HCT116 (cell line): Measurements from ENCODE around the gene TMTC4. TPM values are rescaled to one million over a fixed set of nuclear protein-coding genes. Genes with fewer than 3 reads are reported as not detected.

Experiments
- ATAC-seq: fragments of 200-7000 bp; cut with Tn5 transposase; 2 replicates; pipeline ENCODE4 v1.9.1; 2020; ENCODE audit warnings: mild to moderate bottlenecking, moderate library complexity
- Bru-seq: library from RNA; stranded (reverse); fragments of 400-500 nt; gene quantifications from one replicate; lab custom pipeline; 2021; lab: Mats Ljungman, UMichigan
- BruChase-seq, 2 experiments: library from RNA; stranded (reverse); fragments of 400-500 nt; gene quantifications; one replicate each; lab custom pipeline; 2021; lab: Mats Ljungman, UMichigan
- BruUV-seq: library from RNA; stranded (reverse); fragments of 400-500 nt; replicated peaks from 2 replicates; lab custom pipeline; 2021; lab: Mats Ljungman, UMichigan
- CTCF ChIA-PET: fragments of 300-600 bp; sonication (Branson Sonifier 250); formaldehyde crosslinking; loops from one replicate; lab custom pipeline; 2021; ENCODE audit warnings: antibody characterized with exemption; lab: Charles Lee
- POLR2A ChIA-PET: fragments of 300-600, 350-600 bp; sonication (Branson Sonifier 250); formaldehyde crosslinking; loops from one replicate; lab custom pipeline; 2021; ENCODE audit warnings: antibody characterized with exemption; lab: Charles Lee
- RAD21 ChIA-PET, 2 experiments: fragments of 300-600 bp; sonication (Branson Sonifier 250); formaldehyde crosslinking; loops; one replicate each; lab custom pipeline; 2023; ENCODE audit warnings: low total read pairs in 2 of 2; ENCODE audit not compliant: uncharacterized antibody in 2 of 2, unreplicated experiment in 2 of 2, low non-redundant PET in 1 of 2; lab: Charles Lee
- DNase-seq: peaks from one replicate; pipeline ENCODE4 v3.0.0-alpha.2; 2010; ENCODE audit warnings: low read depth, low spot score
- H2AFZ ChIP-seq: fragments of 200-600 bp; shearing (Covaris generic), sonication (generic); 2 replicates; pipeline ENCODE4 v1.6.1; 2017; ENCODE audit warnings: low read depth, mixed run types, mixed read lengths, antibody characterized with exemption, low read length; ENCODE audit not compliant: poor library complexity, severe bottlenecking
- H3K27ac ChIP-seq: 2 replicates; pipeline ENCODE4 v1.5.1; 2012; ENCODE audit warnings: low read depth, low read length
- H3K27me3 ChIP-seq: fragments of 200-600 bp; sonication (generic); 2 replicates; pipeline ENCODE4 v1.6.1; 2016; ENCODE audit warnings: mixed run types, low read length, mixed read lengths; ENCODE audit not compliant: insufficient read depth
- H3K36me3 ChIP-seq, 2 experiments: fragments of 200-500 bp in 1 of 2; fragments of 200-600 bp in 1 of 2; sonication (Bioruptor generic) in 1 of 2; sonication (generic) in 1 of 2; 2 replicates each; pipeline versions ENCODE4 v1.5.1 to v1.6.1; 2014 to 2016; ENCODE audit warnings: low read length in 2 of 2, inconsistent platforms in 1 of 2, mixed read lengths in 1 of 2, mixed run types in 1 of 2; ENCODE audit not compliant: insufficient read depth in 2 of 2, control insufficient read depth in 1 of 2
- H3K4me1 ChIP-seq, 2 experiments: fragments of 200-600 bp in 1 of 2; sonication (generic) in 1 of 2; 2 replicates each; pipeline versions ENCODE4 v1.5.1 to v1.6.1; 2012 to 2017; ENCODE audit warnings: low read length in 2 of 2, inconsistent platforms in 1 of 2, mild to moderate bottlenecking in 1 of 2, mixed read lengths in 1 of 2, mixed run types in 1 of 2, moderate library complexity in 1 of 2; ENCODE audit not compliant: insufficient read depth in 2 of 2, control insufficient read depth in 1 of 2
- H3K4me2 ChIP-seq: fragments of 200-600 bp; sonication (generic); 2 replicates; pipeline ENCODE4 v1.6.1; 2017; ENCODE audit warnings: mixed run types, low read length, mixed read lengths
- H3K4me3 ChIP-seq, 2 experiments: fragments of 200-600 bp in 1 of 2; sonication (generic) in 1 of 2; replicated peaks in 1 of 2; 2 replicates each; pipeline ENCODE4 v1.5.1; 2011 to 2016; ENCODE audit warnings: low read length in 2 of 2, control low read depth in 1 of 2, low read depth in 1 of 2, mild to moderate bottlenecking in 1 of 2, mixed read lengths in 1 of 2, mixed run types in 1 of 2
- H3K79me2 ChIP-seq: fragments of 200-600 bp; sonication (generic); 2 replicates; pipeline ENCODE4 v1.6.1; 2017; ENCODE audit warnings: mild to moderate bottlenecking, mixed run types, low read length, moderate library complexity, mixed read lengths; ENCODE audit not compliant: insufficient read depth
- H3K9ac ChIP-seq: fragments of 200-600 bp; sonication (generic); 2 replicates; pipeline ENCODE4 v1.6.1; 2016; ENCODE audit warnings: low read length, mixed read lengths
- H3K9me2 ChIP-seq: fragments of 200-600 bp; sonication (generic), shearing (Covaris generic); 2 replicates; pipeline ENCODE4 v1.6.1; 2017; ENCODE audit warnings: mixed run types, mild to moderate bottlenecking, moderate library complexity; ENCODE audit not compliant: insufficient read depth
- H3K9me3 ChIP-seq, 2 experiments: fragments of 200-500 bp in 1 of 2; fragments of 200-600 bp in 1 of 2; sonication (Bioruptor generic) in 1 of 2; sonication (generic) in 1 of 2; 2 replicates each; pipeline ENCODE4 v1.6.1; 2014 to 2017; ENCODE audit warnings: low read length in 2 of 2, mixed read lengths in 2 of 2, inconsistent platforms in 1 of 2, low read depth in 1 of 2, mild to moderate bottlenecking in 1 of 2, mixed run types in 1 of 2, moderate library complexity in 1 of 2; ENCODE audit not compliant: control insufficient read depth in 1 of 2, insufficient read depth in 1 of 2
- H4K20me1 ChIP-seq: fragments of 200-600 bp; sonication (generic), shearing (Covaris generic); 2 replicates; pipeline ENCODE4 v1.6.1; 2017; ENCODE audit warnings: mixed run types, mild to moderate bottlenecking, moderate library complexity; ENCODE audit not compliant: insufficient read depth
- ATF3 ChIP-seq: IDR thresholded peaks from 2 replicates; pipeline ENCODE4 v1.6.1; 2012
- CTCF ChIP-seq, 3 experiments: fragments of 200-600 bp in 1 of 3; sonication (generic) in 1 of 3; IDR thresholded peaks in 2 of 3; conservative IDR thresholded peaks in 1 of 3; 2 replicates each; pipeline ENCODE4 v1.5.1; 2012 to 2017; ENCODE audit warnings: low read depth in 2 of 3, low read length in 2 of 3, antibody characterized with exemption in 1 of 3, borderline replicate concordance in 1 of 3, control low read depth in 1 of 3, mild to moderate bottlenecking in 1 of 3, mixed read lengths in 1 of 3, mixed run types in 1 of 3, moderate library complexity in 1 of 3; ENCODE audit not compliant: insufficient read depth in 1 of 3
- EZH2 ChIP-seq: fragments of 200-600 bp; sonication (generic); IDR thresholded peaks from 2 replicates; pipeline ENCODE4 v1.6.1; 2017; ENCODE audit warnings: antibody characterized with exemption, mixed run types
- MAX ChIP-seq: IDR thresholded peaks from 2 replicates; pipeline ENCODE4 v1.6.1; 2012
- RAD21 ChIP-seq: IDR thresholded peaks from 2 replicates; pipeline ENCODE4 v1.6.1; 2012; ENCODE audit warnings: low read depth, mild to moderate bottlenecking
- SIN3A ChIP-seq: IDR thresholded peaks from 2 replicates; pipeline ENCODE4 v1.6.1; 2012; ENCODE audit warnings: low read depth
- SP1 ChIP-seq: IDR thresholded peaks from 2 replicates; pipeline ENCODE4 v1.6.1; 2012; ENCODE audit warnings: low read depth
- TCF7L2 ChIP-seq: IDR thresholded peaks from 2 replicates; pipeline ENCODE4 v1.7.0; 2011; ENCODE audit warnings: borderline replicate concordance, inconsistent platforms; ENCODE audit not compliant: insufficient read depth, insufficient read length; ENCODE audit errors: extremely low read depth
- ZFX ChIP-seq: fragments of 450-650 bp; IDR thresholded peaks from 2 replicates; pipeline ENCODE4 v1.6.1; 2017
- intact Hi-C: fragments of 100-400 bp; cut with micrococcal nuclease; formaldehyde crosslinking; loops from 2 replicates; pipeline ENCODE4 v1.10.0; 2022
- long read RNA-seq: library from polyadenylated mRNA; unstranded; transcript quantifications from one replicate; pipeline ENCODE4 v2.0.0, GENCODE V29; 2021; ENCODE audit not compliant: unreplicated experiment
- polyA plus RNA-seq: library from polyadenylated mRNA; unstranded; fragments of >200 nt; gene quantifications from 2 replicates; pipeline ENCODE4 v1.2.1, GENCODE V29; 2012; ENCODE audit warnings: missing spikeins
- total RNA-seq: library from RNA; stranded (reverse); gene quantifications from one replicate; pipeline ENCODE4 v1.2.1, GENCODE V29; 2021; ENCODE audit not compliant: unreplicated experiment

TMTC4 gene
- total RNA-seq (23.6 TPM), Bru-seq, nascent RNA (percentile 65 among the genes with signal in this experiment), BruChase-seq, experiment 1, labeled RNA remaining after a 6-hour chase (percentile 57 among the genes with signal in this experiment), BruChase-seq, experiment 2, labeled RNA remaining after a 2-hour chase (percentile 59 among the genes with signal in this experiment)
- polyA plus RNA-seq: 8.3 and 11.5 TPM in 2 replicates
- long read RNA-seq, transcript TMTC4-202 (19 exons, 3,602 nt): major isoform, 8 of 58 reads
- long read RNA-seq, partial matches to known transcripts: 22 of 58 reads
- long read RNA-seq, other reads (novel, unspliced or antisense): 22 of 58 reads

GRCh38 chr13:100674572-100674871 lies at the start of gene TMTC4:
Gene TMTC4 (minus strand): TSS chr13:100674795. CDS start chr13:100670362, 4,433 bp downstream.
- ChIA-PET POLR2A (no interaction called here), CTCF (interaction anchor here (0.8 to 1.5 kb wide), 3 partner anchors 10 to 1019 kb away, joined by 3 to 5 read pairs (median 4); no protein-coding TSS in a partner anchor), RAD21 (no interaction called here)
- Histone ChIP-seq H3K27ac (peak within 1 kb of the TSS; percentile 94), H3K79me2 (peaks cover 22% of the 10 kb centered on the region), H3K9me2 (no peaks in the 10 kb centered on the region), H3K4me3 (peak within 1 kb of the TSS; percentile 67 to 80), H3K4me2 (peak within 1 kb of the TSS; percentile 100), H3K36me3 (0 out of 4 replicates have a peak, but pooled peaks cover 0 to 4% of the 10 kb centered on the region in 2 experiments), H3K27me3 (no peaks in the 10 kb centered on the region), H3K9ac (peak within 1 kb of the TSS; percentile 76), H4K20me1 (no peaks in the 10 kb centered on the region), H3K4me1 (peaks cover 15 to 18% of the 10 kb centered on the region in 2 experiments), H3K9me3 (no peaks in the 10 kb centered on the region), H2AFZ (no peak within 1 kb of the TSS)
- TF ChIP-seq ZFX (peak; percentile 62), MAX (no peak)
- ATAC-seq (no peak), DNase-seq (no peak)
- intact Hi-C loops: no loop called here
- no TSS peak for BruUV-seq

GRCh38 chr13:100722517-100722916 lies 47.9 kb upstream of the TMTC4 start:
- ChIA-PET RAD21 (interaction anchor here in 1 of 2 experiments (0.6 kb wide), 1 partner anchor 141 kb away, joined by 3 read pairs; no protein-coding TSS in a partner anchor), CTCF (interaction anchor here (0.6 to 1.3 kb wide), 4 partner anchors 10 to 405 kb away, joined by 3 to 12 read pairs (median 4); no protein-coding TSS in a partner anchor), POLR2A (no interaction called here)
- Histone ChIP-seq H3K9me3 (no peaks in the 10 kb centered on the region), H3K4me1 (no peaks in the 10 kb centered on the region), H4K20me1 (no peaks in the 10 kb centered on the region), H3K79me2 (no peaks in the 10 kb centered on the region), H3K9ac (no peak overlapping the region), H3K36me3 (no peaks in the 10 kb centered on the region), H3K4me2 (no peak overlapping the region), H3K9me2 (no peaks in the 10 kb centered on the region), H3K4me3 (no peak overlapping the region), H3K27me3 (no peaks in the 10 kb centered on the region), H3K27ac (no peak overlapping the region), H2AFZ (peak overlapping the region; percentile 5)
- ATAC-seq: peak; percentile 67
- no peak for TF ChIP-seq ATF3
- no peak for TF ChIP-seq SIN3A
- no peak for TF ChIP-seq TCF7L2
- no peak for TF ChIP-seq EZH2
- no peak for TF ChIP-seq MAX
- no peak for TF ChIP-seq SP1
- TF ChIP-seq CTCF (IDR thresholded peaks at IDR 0.05 in 2 of 3, conservative IDR thresholded peaks at IDR 0.05 in 1 of 3; ENCODE audit: borderline replicate concordance in 1 of 3, insufficient read depth in 1 of 3, low read depth in 2 of 3, low read length in 2 of 3): peak in 1 of 3 experiments; percentile 23; a peak in 1 of 6 replicates
- TF ChIP-seq RAD21: no peak
- DNase-seq: no peak
- BruUV-seq: no TSS peak
- intact Hi-C loops: loop anchor here (1.0 to 5.0 kb wide), 3 partner anchors 105 to 405 kb away; no protein-coding TSS in a partner anchor
